GM21576 (cell line): ENCODE results near the gene GRIK5.

ENCODE experiments used
- ATAC-seq: cut with Tn5 transposase; IDR thresholded peaks from one replicate; pipeline ENCODE4 v1.9.1; 2021; ENCODE audit warnings: mild to moderate bottlenecking, moderate library complexity; ENCODE audit not compliant: unreplicated experiment

GRIK5 gene

GRCh38 chr19:42095142-42095813 is 25.3 kb upstream of the GRIK5 start:
- ATAC-seq: no peak

GRCh38 chr19:42093926-42094325 is 23.9 kb upstream of the GRIK5 start:
- ATAC-seq: no peak

- ATAC-seq: no peak
Measured at GRCh38 chr19:42093505-42093904, 23.5 kb upstream of the GRIK5 start.

- ATAC-seq: no peak
Measured at GRCh38 chr19:42092350-42092749, 22.3 kb upstream of the GRIK5 start.

- ATAC-seq: no peak
Measured at GRCh38 chr19:42091742-42092141, 21.7 kb upstream of the GRIK5 start.

- no peak for ATAC-seq
Measured at GRCh38 chr19:42091300-42091699, 21.3 kb upstream of the GRIK5 start.

GRCh38 chr19:42090672-42091071 is 20.7 kb upstream of the GRIK5 start:
- no peak for ATAC-seq

- no peak for ATAC-seq
Measured at GRCh38 chr19:42089772-42090171, 19.8 kb upstream of the GRIK5 start.

GRCh38 chr19:42089191-42089750 is 19.3 kb upstream of the GRIK5 start:
- no peak for ATAC-seq

GRCh38 chr19:42088471-42089190 is 18.6 kb upstream of the GRIK5 start:
- ATAC-seq: no peak

GRCh38 chr19:42086770-42087550 is 17.0 kb upstream of the GRIK5 start:
- no peak for ATAC-seq

GRCh38 chr19:42086188-42086736 is 16.3 kb upstream of the GRIK5 start:
- ATAC-seq: no peak

GRCh38 chr19:42083537-42083936 is 13.5 kb upstream of the GRIK5 start:
- no peak for ATAC-seq

- ATAC-seq: no peak
Measured at GRCh38 chr19:42081584-42082203, 11.7 kb upstream of the GRIK5 start.

- ATAC-seq: no peak
Measured at GRCh38 chr19:42080764-42081375, 10.9 kb upstream of the GRIK5 start.

- ATAC-seq: no peak
Measured at GRCh38 chr19:42079886-42080763, 10.1 kb upstream of the GRIK5 start.

- no peak for ATAC-seq
Measured at GRCh38 chr19:42079276-42079669, 9.3 kb upstream of the GRIK5 start.

GRCh38 chr19:42078538-42079275 is 8.7 kb upstream of the GRIK5 start:
- ATAC-seq: no peak

- no peak for ATAC-seq
Measured at GRCh38 chr19:42078058-42078457, 8.1 kb upstream of the GRIK5 start.
